ENCODE measurements around the gene POLR2E.

GRCh38 chr19:1041835-1042685, 53.1 kb downstream of the POLR2E start:
- TF ChIP-seq, protein P1, sequence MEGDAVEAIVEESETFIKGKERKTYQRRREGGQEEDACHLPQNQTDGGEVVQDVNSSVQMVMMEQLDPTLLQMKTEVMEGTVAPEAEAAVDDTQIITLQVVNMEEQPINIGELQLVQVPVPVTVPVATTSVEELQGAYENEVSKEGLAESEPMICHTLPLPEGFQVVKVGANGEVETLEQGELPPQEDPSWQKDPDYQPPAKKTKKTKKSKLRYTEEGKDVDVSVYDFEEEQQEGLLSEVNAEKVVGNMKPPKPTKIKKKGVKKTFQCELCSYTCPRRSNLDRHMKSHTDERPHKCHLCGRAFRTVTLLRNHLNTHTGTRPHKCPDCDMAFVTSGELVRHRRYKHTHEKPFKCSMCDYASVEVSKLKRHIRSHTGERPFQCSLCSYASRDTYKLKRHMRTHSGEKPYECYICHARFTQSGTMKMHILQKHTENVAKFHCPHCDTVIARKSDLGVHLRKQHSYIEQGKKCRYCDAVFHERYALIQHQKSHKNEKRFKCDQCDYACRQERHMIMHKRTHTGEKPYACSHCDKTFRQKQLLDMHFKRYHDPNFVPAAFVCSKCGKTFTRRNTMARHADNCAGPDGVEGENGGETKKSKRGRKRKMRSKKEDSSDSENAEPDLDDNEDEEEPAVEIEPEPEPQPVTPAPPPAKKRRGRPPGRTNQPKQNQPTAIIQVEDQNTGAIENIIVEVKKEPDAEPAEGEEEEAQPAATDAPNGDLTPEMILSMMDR (conservative IDR thresholded peaks at IDR 0.05; ENCODE audit: low read length) = no peak
- TF ChIP-seq EZH2phosphoT487 (IDR thresholded peaks at IDR 0.05; ENCODE audit: borderline replicate concordance) = no peak

All from Loucy (cell line).